NCI-H1092 (cell line): ENCODE measurements around the gene DNAH11.
"Not testable (repeated sequence)": the region's sequence is repeated elsewhere in the genome, so short reads cannot be mapped to it uniquely, and the experiment has no call there.

Experiments used
- DNase-seq: peaks from one replicate; lab custom pipeline; 2025; lab: John Stamatoyannopoulos, UW

DNAH11 gene

DNA sequence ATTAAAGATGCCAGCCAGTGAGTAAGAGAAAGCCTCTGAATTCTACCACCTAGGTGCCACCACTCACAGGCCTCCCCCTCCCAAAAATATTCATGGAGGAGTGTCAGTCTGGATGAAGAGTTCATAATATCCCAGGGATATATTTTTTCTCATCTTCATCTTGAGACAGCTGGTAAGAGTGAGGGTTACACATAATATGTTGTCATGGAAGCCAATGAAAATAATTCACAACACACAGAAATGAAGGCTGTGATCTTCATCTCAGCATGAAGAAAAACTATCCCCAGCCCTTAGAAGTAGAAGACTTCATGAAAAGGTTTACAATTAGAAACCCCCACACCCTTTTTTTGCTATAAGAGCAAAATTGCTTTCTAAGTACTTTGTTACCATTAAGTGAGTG, 175.6 kb downstream of the DNAH11 start:
- no peak for DNase-seq

DNA sequence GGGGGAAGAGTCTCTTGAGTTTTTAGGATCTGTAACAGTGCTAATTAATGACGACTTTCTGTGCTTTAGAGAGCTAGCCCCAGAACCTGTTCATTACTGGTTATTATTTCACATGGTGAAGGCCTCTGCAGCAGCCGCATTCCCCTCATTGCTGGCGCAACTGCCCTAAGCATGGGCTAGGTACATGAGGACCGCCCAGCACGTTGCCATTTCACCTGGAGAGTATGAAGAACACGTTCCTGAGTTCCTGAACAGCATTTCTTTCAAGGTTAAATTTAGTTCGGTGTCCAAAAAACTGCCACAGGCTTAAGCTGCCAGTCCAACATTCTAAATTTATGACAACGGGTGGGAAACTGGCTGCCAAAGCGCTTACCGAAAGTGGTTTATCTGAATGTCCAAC, 177.0 kb downstream of the DNAH11 start:
- no peak for DNase-seq

- no peak for DNase-seq
These were observed 179.5 kb downstream of the DNAH11 start for GRCh38 chr7:21722371-21722770.

DNA sequence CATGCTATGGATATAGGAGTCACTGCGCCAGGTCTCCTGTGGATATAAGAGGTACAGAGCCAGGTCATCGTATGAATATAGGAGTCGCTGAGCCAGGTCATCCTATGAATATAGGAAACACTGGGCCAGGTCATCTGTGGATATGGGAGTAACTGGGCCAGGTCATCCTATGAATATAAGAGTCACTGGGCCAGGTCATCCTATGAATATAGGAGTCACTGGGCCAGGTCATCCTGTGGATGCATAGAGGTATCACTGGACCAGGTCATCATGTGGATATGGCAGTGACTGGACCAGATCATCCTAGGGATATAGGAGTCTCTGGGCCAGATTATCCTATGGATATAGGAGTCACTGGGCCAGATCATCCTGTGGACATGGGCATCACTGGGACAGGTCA, 181.7 kb downstream of the DNAH11 start:
- no peak for DNase-seq

- no peak for DNase-seq
These were observed 187.6 kb downstream of the DNAH11 start for GRCh38 chr7:21730399-21730798.

DNA sequence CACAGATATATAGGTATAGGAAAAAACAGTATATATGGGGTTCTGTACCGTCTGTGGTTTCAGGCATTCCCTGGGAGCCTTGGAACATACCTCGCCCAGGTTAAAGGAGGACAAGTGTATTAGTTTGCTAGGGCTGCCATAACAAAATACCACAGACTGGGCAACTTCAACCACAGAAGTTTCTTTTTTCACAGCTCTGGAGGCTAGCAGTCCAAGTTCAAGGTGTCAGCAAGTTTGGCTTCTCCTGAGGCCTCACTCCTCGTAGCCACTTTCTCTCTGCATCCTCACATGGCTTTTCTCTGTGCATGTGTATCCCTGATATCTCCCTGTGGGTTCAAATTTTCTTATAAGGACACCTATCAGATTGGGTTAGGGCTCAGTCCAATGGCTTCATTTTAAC, 189.1 kb downstream of the DNAH11 start:
- DNase-seq, result no peak

- DNase-seq, result not testable (repeated sequence)
These were observed 190.1 kb downstream of the DNAH11 start for GRCh38 chr7:21732956-21733355.

DNA sequence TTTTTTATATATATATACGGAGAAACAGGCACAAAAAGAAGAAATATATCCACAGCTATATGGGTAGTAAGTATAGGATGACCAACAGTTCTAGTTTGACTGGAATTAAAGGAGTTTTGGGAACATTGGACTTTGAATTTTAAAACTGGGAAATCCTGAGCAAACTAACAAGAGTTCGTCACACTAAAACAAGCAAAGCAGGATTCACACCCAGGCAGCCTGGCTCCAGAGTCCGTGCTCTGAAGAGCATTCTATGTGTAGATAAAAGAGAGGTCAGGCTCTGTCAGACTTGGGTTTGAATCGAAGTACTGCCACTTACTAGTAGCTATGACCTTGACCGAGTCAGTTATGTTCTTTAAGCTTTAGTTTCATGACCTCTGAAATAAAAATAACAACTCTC, 191.0 kb downstream of the DNAH11 start:
- DNase-seq, result no peak

- DNase-seq, result no peak
These were observed 200.7 kb downstream of the DNAH11 start for GRCh38 chr7:21743493-21743892.

GRCh38 chr7:21746949-21747348, 204.1 kb downstream of the DNAH11 start:
- no peak for DNase-seq

- no peak for DNase-seq
These were observed 205.0 kb downstream of the DNAH11 start for GRCh38 chr7:21747806-21748205.

- DNase-seq, result no peak
These were observed 206.5 kb downstream of the DNAH11 start for GRCh38 chr7:21749378-21749777.

- no peak for DNase-seq
These were observed 210.2 kb downstream of the DNAH11 start for GRCh38 chr7:21753071-21753470.

GRCh38 chr7:21754963-21755362, 212.1 kb downstream of the DNAH11 start:
- no peak for DNase-seq

DNA sequence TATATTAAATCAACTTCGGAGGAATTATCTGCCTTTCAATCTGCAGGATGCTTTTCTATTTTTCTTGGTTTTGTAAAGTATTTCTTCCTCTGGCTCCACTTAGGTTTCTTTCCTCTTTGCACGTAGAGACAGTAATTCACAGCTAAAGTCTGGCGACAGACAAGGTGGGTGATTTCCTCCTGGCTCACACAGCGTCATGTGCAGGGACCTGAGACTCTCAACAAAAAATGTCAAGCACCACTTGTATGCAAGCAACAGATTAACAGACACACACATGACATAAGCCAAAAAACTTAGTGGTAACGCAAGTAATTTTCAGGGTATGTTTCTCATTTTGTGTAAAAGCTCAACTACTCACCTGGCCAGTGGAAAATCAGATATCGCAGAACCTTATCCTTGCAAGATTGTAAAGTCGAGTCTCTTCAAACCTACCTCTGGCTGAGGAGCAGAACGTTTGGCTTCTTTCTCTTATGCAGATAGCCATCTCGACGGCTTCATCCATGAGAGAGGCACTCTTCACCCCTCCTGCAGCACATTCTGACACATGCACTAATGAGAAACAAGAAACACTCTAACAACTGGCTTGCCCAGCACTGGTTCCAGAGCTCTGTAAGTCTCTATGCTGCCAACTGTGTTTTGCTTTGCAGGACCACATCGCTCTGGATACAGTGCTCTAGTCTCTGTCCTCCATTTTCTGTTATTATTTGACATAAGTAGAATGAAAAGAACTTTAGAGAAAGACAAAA, 214.9 kb downstream of the DNAH11 start:
- DNase-seq, result no peak

DNA sequence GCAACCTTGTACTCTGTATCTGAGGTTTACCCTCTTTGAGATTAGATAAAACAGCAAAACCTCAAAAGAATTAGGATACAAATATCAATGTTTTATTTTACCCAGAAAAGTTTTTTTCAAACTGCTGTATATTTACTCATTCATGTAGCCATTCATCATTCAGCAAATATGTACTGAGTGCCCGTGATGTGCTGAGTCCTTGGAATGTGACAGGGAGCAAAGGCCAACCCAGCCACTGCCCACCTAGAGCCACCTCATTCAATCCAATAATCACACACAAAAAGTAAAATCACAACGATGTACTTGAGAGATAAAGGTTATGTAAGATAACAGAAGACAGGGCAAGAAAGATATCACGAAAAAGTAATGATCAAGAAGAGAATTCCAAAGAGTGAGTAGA, 215.4 kb downstream of the DNAH11 start:
- DNase-seq, result no peak

DNA sequence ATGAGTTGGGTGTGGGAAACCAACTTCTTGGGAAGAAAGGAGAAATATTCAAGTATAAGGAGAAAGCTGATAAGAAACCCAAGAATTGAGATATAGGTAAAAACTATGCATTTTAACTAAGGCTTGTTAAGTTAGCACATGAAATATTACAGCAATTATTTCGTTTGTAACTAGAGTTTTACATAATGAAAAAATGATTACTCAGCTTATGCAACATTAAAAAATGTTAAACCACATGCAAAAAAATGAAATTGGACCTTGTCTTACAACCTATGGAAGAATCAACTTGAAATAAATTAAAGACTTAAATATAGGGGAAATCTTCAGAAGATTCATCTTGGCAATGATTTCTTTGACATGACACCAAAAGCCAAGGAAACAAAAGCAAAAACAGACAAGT, 219.6 kb downstream of the DNAH11 start:
- DNase-seq, result no peak

- no peak for DNase-seq
These were observed 221.0 kb downstream of the DNAH11 start for GRCh38 chr7:21763818-21764217.

- DNase-seq, result no peak
These were observed 223.4 kb downstream of the DNAH11 start for GRCh38 chr7:21766218-21766617.

- DNase-seq, result peak; percentile 83
These were observed 224.6 kb downstream of the DNAH11 start for GRCh38 chr7:21767300-21767900.

- DNase-seq, result no peak
These were observed 225.4 kb downstream of the DNAH11 start for GRCh38 chr7:21768279-21768678.

DNA sequence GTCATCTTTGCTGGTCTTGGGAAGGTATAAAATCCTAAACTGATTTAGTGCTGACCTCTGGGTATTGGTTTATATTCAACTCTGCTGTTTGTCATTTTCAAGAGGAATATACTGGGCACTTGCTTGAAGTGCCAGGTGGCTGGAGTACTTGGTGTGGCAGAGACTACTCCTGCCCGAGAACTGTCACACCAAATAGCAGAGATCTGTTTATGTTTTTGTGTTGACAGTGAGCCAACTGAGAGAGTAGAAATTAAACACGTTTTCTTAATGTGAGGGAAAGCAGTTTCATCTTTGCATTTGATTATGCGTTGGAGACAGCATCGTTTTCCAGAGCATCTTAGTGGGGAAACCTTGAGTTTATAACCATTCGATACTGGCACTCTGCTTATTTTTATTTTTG, 228.4 kb downstream of the DNAH11 start:
- no peak for DNase-seq

DNA sequence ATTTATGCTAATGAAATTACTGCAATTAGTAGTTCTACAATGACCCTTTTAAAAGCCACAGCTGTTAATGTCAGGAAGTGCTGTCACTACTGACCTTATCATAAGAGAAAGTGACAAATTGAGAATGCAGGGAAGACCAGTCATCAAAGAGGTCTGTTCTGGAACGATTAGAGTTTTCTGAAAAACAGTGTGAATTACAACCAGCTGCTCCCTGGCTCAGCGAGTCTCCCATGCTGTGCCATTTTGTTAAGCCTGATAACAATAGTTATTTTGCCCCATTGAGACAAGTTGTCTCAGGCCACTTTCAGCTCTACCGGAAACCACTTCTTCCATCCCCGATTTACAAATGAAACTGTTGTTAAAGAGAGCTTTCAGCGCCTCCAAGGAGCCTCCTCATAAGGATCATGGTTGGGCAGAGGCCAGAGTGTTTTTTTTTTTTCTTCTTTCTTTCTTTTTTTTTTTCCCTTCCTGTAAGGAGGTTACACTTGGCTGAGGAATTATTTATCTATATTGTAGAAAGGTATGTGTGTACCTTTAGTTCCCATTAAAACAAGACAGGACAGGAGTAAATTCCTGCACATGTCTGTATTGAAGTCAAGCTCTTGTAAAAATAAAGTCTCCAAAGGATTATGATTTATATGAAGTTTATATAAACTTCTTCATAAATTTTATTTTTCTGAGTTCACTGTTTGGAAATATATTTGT, 229.2 kb downstream of the DNAH11 start:
- DNase-seq, result no peak
